Bronchial epithelial cell (primary cell): Measurements from ENCODE around the gene ADSS1. TPM values are rescaled to one million over a fixed set of nuclear protein-coding genes. Genes with fewer than 3 reads are reported as not detected.

Experiments
- DNase-seq: peaks from one replicate; pipeline ENCODE4 v3.0.0-alpha.2; 2010; ENCODE audit warnings: low read depth
- FAIRE-seq: peaks from 2 replicates; lab custom pipeline; 2011; peaks lifted over from hg19 to GRCh38; lab: Jason Lieb, UNC
- H3K27me3 ChIP-seq: 2 replicates; pipeline ENCODE4 v1.5.1; 2011; ENCODE audit warnings: low read length; ENCODE audit not compliant: control insufficient read depth, insufficient read depth
- H3K36me3 ChIP-seq: 2 replicates; pipeline ENCODE4 v1.5.1; 2011; ENCODE audit warnings: low read length; ENCODE audit not compliant: control insufficient read depth, insufficient read depth
- H3K4me3 ChIP-seq: 2 replicates; pipeline ENCODE4 v1.5.1; 2011; ENCODE audit warnings: mild to moderate bottlenecking, low read depth, low read length, control low read depth
- CTCF ChIP-seq: IDR thresholded peaks from 2 replicates; pipeline ENCODE4 v1.5.1; 2011; ENCODE audit warnings: mild to moderate bottlenecking, moderate library complexity, low read length, control low read depth, inconsistent platforms; ENCODE audit not compliant: insufficient read depth, severe bottlenecking
- total RNA-seq: library from RNA; depleted of rRNA; stranded (reverse); fragments of >200 nt; gene quantifications from 2 replicates; pipeline ENCODE4 v1.2.1, GENCODE V29; 2014

ADSS1 gene
- total RNA-seq, 1 donor from 2014 or later: 18.2 TPM

- Histone ChIP-seq H3K4me3 (no peak overlapping the region), H3K27me3 (no peaks in the 10 kb centered on the region), H3K36me3 (peaks cover 24% of the 10 kb centered on the region)
- DNase-seq: no peak
- no peak for FAIRE-seq
- TF ChIP-seq CTCF: no peak
Measured at GRCh38 chr14:104791425-104791824, 67.4 kb downstream of the ADSS1 start.

- peaks cover 23% of the 10 kb centered on the region for H3K36me3 ChIP-seq
- TF ChIP-seq CTCF: no peak
- H3K27me3 ChIP-seq: no peaks in the 10 kb centered on the region
Measured at GRCh38 chr14:104792101-104792884, 68.3 kb downstream of the ADSS1 start.

GRCh38 chr14:104792945-104793702, 69.1 kb downstream of the ADSS1 start:
- DNase-seq (no peak), FAIRE-seq (no peak)
- TF ChIP-seq CTCF: no peak
- no peak overlapping the region for H3K4me3 ChIP-seq
- H3K36me3 ChIP-seq: peaks cover 21% of the 10 kb centered on the region
- no peaks in the 10 kb centered on the region for H3K27me3 ChIP-seq

More at GRCh38 chr14:104792101-104792884, 68.3 kb downstream of the ADSS1 start:
- FAIRE-seq (no peak), DNase-seq (no peak)
- H3K4me3 ChIP-seq: no peak overlapping the region

DNA sequence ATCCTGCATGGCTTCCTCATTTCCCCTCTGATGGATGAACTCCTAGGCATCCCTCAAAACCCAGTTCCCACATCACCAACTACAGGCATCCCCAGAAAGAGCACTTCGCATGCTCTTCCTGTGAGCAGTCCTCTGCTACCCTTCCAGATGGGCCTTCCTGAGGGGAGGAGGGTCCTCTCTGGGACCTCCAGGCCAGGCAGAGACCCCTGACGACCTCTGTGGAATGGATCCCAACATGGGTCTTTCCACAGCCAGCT, 69.6 kb downstream of the ADSS1 start:
- FAIRE-seq: no peak
- DNase-seq: no peak
- Histone ChIP-seq H3K4me3 (no peak overlapping the region), H3K36me3 (peaks cover 21% of the 10 kb centered on the region), H3K27me3 (no peaks in the 10 kb centered on the region)
- TF ChIP-seq CTCF: no peak

DNA sequence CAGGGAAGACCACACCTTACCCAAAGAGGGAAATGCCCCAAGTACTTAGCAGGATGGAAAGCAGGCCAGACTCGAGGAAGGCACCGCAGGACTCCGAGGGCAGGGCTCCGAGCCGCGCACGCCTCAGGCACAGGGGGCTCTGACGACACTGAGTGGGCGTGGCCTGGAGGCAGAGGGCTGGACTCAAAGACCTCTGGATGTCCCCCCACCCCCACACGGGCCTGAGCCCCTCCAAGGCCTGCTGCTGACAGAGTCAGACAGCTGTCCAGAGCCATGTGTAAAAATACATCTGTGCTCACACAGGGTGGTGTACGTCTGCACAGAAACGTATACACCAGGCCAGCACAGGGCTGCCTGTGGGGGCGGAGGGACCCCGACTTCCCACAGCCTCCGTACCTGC, 70.1 kb downstream of the ADSS1 start:
- no peak for FAIRE-seq
- Histone ChIP-seq H3K27me3 (no peaks in the 10 kb centered on the region), H3K36me3 (peaks cover 21% of the 10 kb centered on the region), H3K4me3 (peak overlapping the region; percentile 74)
- DNase-seq: peak; percentile 44
- no peak for TF ChIP-seq CTCF
